DMS53 treated with DMSO at 0.1 percent for 48 hours (cell line): ENCODE measurements around the gene MBNL2.
"Not testable (repeated sequence)": the region's sequence is repeated elsewhere in the genome, so short reads cannot be mapped to it uniquely, and the experiment has no call there.

Experiments
- DNase-seq: peaks from one replicate; lab custom pipeline; 2025; ENCODE audit not compliant: unreplicated experiment; lab: John Stamatoyannopoulos, UW

MBNL2 gene

DNA sequence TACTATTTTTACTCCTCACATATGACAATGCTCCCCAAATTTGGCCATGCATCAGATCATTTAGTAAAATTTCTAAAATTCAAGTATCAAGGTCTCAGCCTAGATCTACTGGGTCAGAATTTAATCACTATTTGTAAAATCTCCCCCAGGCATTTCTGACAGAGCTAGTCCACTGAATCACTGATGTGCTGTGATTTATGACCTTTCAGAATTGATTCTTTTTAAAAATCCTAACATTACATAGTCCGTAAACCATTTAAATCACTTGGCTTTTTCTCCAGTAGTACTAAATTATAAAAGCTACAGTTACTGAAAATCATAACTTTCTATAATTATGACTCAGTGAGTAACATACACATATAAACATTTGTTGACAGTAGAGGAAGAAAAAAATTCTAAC lies 119.0 kb downstream of the MBNL2 start:
- no peak for DNase-seq

- DNase-seq, result no peak
Measured at GRCh38 chr13:97342136-97342535, 120.0 kb downstream of the MBNL2 start.

DNA sequence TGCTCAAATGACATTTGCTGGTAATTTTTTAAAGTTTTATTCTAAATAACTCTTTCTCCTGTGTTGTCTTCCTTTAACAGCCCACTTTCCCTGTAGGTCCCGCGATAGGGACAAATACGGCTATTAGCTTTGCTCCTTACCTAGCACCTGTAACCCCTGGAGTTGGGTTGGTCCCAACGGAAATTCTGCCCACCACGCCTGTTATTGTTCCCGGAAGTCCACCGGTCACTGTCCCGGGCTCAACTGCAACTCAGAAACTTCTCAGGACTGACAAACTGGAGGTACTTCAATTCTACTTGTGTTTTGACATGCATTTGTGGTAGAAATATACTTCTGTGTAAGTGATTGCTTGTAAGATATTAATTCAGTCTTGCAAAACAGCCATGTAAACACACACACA lies 120.8 kb downstream of the MBNL2 start:
- DNase-seq, result no peak

GRCh38 chr13:97344265-97345175 lies 122.4 kb downstream of the MBNL2 start:
- DNase-seq, result no peak

GRCh38 chr13:97346097-97346496 lies 124.0 kb downstream of the MBNL2 start:
- DNase-seq, result no peak

DNA sequence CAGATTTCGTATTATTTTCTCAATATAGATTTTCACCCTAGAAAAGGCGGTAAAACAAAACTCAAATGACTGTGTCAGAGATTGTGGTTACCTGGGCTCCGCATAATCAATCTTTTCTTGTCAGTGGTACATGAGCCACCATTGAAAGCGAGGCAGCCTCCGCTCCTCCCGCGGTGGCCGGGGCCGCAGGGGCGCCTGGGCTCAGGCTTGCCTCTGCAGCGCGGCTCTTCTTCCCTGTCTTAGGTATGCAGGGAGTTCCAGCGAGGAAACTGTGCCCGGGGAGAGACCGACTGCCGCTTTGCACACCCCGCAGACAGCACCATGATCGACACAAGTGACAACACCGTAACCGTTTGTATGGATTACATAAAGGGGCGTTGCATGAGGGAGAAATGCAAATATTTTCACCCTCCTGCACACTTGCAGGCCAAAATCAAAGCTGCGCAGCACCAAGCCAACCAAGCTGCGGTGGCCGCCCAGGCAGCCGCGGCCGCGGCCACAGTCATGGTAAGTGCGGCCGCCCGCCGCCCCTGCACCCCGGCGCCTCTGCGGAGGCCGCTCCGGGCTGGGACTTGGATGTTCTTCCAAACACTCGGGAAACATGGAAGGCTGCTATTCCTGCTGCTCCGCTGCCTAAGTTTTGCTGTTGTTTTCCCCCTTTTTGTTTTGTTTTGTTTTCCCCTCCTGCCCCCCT lies 124.6 kb downstream of the MBNL2 start:
- DNase-seq, result no peak

- no peak for DNase-seq
Measured at GRCh38 chr13:97347255-97347932, 125.3 kb downstream of the MBNL2 start.

DNA sequence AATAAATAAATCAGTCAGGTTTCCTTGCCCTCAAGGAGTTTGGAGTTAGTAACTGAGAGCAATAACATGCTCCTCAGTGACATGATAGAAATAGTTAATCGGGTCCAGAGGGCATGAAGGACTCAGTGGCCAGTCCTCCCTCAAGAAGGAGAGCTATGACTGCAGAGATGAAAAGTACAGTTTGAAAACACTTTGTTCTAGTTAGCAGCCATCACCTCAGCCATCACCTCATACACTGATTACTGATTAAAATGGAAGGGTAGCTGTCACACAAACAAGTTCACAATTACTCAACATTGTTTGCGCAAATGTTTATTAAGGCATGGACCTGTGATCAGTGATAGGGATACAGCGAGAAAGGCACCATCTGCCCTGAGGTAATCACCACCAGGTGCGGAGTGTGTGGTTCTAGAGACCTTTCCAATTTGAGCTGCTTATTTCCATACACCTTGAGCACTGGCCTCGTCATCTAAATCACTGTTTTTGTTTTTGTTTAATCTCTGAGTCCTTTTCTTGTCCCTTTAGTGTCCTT lies 126.5 kb downstream of the MBNL2 start:
- DNase-seq, result no peak

GRCh38 chr13:97352012-97352411 lies 129.9 kb downstream of the MBNL2 start:
- DNase-seq, result not testable (repeated sequence)

GRCh38 chr13:97352815-97353214 lies 130.7 kb downstream of the MBNL2 start:
- no peak for DNase-seq

DNA sequence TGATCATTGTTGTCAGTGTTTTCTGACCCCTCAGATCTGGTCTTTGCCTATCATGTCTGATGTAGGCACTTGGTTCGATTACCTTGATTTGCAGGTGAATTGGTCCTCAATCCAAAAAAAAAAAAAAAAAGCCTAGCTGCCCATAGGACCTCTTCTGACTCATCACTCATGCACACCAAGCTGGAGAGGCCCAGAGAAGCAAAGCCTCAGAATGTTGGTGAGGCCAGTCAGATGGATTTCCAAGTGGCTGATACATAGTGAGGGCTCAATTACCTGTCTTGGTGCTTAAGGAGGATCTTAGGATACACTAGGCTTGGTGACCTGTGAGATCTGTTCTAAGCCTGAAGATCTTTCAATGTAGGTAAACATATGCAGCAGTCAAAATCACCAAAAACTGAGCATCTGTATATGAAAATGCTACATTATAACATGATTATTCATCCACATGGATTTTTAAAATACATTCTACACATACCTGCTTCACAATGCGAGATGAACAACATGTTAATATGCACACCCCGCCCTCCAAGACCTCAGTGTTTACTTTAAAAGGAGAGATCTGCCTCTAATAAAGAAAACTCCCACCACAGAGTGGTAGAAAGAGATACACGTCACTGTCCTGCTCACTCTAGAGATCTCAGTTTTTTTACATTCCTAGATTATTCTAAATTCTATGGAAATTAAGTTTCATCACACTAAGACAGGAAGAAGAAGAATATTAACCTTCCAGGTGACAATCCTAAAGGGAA lies 132.0 kb downstream of the MBNL2 start:
- no peak for DNase-seq

- no peak for DNase-seq
Measured at GRCh38 chr13:97354808-97355207, 132.7 kb downstream of the MBNL2 start.

GRCh38 chr13:97356592-97356991 lies 134.5 kb downstream of the MBNL2 start:
- no peak for DNase-seq

DNA sequence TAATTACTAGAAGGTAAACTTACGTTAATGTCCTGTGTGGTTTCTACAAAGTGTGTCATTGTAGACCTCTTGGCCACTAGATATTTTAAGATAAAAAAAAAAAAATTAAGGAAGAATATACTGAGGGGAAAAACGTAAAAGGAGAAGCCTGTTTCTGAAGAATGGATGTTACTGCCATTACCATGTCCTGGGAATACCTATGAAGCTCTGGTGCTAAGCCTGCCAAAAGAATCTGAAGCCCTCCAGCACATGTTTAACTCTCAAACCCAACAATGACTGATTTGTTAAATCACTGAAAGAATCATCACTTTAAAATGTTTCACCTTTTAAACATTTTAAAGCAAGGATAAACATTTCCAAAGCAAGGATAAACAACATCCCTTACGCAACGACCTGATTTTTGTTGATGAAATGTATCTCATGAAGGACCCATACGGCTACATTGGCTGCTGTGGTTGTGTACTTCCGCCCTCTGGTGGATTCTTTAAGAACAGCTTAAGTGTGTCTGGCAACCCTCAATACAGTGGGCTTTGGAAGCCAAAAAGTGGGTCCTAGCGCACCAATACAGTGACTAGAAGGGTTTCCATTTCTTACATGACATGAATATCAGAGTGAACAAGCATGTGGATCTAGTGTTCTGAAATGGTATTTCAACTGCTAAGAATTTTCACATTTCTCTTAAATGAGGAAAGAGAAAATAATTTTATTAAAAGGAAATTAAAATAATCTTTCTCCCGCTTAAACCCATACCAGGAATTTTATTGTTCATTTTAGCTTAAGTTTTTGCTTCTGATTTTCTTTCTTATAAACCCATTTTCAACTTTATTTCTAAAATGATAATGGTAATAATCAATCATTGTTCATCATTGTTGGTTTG lies 137.3 kb downstream of the MBNL2 start:
- no peak for DNase-seq

- no peak for DNase-seq
Measured at GRCh38 chr13:97360610-97361009, 138.5 kb downstream of the MBNL2 start.

DNA sequence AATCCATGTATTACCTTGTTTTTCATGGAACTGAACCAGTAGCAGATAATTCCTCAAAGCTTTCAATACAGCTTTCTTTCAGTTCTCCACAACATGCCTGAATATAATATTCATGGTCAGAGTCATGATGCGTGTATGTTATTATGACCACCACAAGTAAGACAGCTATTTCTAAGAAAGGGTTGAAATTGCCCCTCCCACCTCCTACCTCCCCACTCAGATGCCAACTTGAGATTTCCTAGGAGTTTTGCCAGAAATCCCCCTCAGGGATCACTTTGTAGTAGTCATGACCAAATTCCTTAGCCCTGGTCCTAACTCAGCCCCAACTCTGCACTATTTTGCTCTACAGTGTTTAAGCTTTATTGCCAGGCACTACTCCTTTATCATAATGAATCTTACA lies 141.9 kb downstream of the MBNL2 start:
- DNase-seq, result no peak

DNA sequence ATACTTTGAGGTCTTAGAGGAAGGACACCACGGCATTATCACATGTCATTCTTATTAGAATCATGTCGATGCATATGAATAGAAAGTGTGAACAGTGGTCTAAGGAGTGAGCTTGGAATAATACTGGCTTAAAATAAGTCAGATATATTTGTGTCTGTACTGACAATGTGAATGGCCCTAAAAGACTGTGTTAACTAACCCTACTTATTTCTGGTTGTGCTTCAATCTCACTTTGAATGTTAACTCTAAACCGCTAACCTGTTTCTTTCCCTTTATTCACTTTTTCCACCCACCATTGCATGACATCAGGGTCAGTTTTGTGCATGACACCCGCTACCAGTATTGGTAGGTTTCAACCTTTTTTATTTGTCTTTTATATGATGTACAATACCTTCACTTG lies 142.7 kb downstream of the MBNL2 start:
- no peak for DNase-seq

- DNase-seq, result no peak
Measured at GRCh38 chr13:97366172-97366688, 144.1 kb downstream of the MBNL2 start.

GRCh38 chr13:97367016-97367822 lies 145.1 kb downstream of the MBNL2 start:
- no peak for DNase-seq
